Stimulated activated CD4-positive, alpha-beta T cell treated with anti-CD3 and anti-CD28 coated beads, Interleukin-15, amount 100 ng/mL, for 1 hour (primary cell): Measurements from ENCODE around the gene PAGR1.

Experiments
- DNase-seq, 2 donors: peaks; one replicate each; pipeline ENCODE4 v3.0.0-alpha.2; 2020; ENCODE audit warnings: low read depth in 1 of 2, low spot score in 1 of 2

The PAGR1 gene

DNA sequence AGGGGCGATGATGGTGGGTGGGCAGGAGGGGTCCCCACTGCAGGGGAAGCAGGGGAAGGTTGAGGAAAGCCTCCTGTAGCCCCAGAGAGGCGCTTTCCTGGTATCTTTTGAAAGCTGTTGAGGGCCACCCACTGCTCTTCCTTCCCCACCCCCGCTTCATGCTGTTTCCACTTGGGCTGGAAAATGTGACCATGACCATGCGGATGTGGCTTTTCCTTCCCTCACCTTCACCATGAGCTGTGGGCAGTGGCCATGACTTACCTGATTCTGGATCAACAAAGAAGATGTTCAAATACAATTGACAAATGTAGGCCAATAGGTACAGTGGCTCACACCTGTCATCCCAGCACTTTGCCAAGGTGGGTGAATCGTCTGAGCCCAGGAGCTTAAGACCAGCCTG, 18.1 kb downstream of the PAGR1 start:
- no peak for DNase-seq

DNA sequence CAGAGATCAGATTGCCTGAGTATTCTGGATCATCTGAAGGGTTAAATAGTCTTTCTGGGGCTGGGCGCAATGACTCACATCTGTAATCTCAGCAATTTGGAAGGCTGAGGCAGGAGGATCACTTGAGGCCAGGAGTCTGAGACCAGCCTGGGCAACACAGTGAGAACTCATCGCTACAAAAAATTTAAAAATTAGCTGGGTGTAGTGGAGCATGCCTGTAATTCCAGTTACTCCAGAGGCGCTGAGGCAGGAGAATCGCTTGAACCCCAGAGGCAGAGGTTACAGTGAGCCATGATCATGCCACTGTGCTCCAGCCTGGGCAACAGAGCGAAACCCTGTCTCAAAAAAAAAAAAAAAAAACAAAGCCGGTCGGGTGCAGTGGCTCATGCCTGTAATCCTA, 20.0 kb downstream of the PAGR1 start:
- DNase-seq = no peak

DNA sequence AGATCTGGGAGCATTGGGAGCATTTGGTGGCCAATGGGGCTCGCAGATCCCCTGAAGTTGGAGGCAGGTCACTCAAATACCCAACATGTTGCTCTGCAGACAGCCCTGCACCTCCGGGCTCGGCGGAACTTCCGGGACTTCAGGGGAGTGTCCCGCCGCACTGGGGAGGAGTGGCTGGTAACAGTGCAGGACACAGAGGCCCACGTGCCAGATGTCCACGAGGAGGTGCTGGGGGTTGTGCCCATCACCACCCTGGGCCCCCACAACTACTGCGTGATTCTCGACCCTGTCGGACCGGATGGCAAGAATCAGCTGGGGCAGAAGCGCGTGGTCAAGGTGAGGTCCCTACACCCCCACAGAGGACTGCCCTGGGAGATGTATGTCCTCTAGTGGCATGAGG, 20.7 kb downstream of the PAGR1 start:
- no peak for DNase-seq

DNA sequence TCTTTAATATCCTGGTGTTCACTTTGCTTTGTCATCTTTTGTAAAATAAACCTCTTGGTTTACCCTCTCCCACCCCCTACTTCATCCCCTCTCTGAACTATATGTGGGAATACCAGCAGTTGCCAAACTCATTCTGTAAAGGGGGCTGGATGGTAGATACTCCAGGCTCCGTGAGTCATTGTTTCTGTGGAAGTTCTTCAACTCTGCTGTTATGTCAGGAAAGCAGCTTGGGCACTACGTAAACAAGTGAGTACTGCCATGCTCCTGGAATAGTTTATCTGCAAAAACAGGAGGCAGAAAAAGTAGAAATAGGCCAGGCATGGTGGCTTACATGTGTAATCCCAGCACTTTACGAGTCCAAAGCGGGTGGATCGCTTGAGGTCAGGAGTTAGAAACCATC, 21.9 kb downstream of the PAGR1 start:
- no peak for DNase-seq

DNA sequence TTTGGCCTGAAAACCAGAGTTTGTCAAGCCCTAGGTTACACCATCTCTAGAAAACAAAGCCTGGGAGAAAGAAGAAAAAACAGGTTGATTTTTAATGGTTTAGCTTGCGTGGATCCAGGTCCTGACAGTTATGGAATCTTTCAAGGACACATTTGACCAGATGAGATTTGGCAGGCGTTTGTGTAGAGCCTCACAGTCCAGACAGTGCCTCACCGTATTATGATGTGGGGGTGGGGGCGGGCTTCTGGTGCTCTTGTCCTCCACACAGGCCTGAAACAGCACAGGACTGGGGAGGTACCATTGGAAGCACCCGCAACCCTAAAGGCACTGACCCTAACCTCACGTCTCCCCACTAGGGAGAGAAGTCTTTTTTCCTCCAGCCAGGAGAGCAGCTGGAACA, 23.9 kb downstream of the PAGR1 start:
- no peak for DNase-seq

DNA sequence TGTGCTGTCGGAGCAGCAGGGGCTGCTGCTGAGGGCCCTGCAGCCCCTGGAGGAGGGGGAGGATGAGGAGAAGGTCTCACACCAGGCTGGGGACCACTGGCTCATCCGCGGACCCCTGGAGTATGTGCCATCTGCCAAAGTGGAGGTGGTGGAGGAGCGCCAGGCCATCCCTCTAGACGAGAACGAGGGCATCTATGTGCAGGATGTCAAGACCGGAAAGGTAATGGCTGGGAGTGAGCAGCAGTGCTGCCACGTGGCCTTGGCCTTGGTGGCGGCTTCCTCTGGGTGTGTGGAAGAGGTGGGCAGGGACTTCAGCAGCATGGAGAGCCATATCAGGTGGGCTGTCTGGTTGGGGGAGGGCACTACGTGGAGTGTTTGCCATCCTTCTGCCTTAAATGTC, 24.3 kb downstream of the PAGR1 start:
- DNase-seq = no peak

DNA sequence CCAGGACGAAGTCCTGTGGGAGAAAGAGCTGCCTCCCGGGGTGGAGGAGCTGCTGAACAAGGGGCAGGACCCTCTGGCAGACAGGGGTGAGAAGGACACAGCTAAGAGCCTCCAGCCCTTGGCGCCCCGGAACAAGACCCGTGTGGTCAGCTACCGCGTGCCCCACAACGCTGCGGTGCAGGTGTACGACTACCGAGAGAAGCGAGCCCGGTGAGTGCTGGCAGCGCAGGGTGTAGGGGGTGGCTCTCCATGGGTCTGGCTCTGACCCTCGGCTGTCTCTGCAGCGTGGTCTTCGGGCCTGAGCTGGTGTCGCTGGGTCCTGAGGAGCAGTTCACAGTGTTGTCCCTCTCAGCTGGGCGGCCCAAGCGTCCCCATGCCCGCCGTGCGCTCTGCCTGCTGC, 25.7 kb downstream of the PAGR1 start:
- no peak for DNase-seq

DNA sequence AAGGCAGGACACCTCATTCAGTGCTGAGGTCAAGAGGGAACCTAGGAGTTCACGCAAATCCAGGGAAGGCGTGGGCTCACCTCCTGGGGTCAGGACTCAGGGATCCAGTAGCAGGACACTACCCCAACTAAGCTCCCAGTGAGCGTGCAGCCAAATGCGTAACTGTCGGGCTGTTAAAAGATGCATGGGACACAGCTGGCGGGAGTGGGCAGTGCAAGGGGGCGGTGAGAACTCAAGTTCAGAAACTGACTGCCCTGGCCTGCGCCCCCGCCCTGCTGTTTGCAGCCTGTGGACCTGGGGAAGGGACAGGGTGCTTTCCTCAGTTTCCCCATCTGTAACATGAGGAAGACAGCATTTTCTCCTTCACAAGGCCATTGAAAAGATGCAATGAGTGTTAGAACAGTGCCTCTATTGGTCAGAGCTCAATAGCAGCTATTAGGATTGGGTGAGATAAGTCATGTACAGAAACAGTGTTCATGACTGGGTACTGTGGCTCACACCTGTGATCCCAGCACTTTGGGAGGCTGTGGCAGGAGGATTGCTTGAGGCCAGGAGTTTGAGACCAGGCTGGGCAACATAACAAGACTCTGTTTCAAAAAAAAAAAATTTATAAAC, 26.9 kb downstream of the PAGR1 start:
- no peak for DNase-seq

DNA sequence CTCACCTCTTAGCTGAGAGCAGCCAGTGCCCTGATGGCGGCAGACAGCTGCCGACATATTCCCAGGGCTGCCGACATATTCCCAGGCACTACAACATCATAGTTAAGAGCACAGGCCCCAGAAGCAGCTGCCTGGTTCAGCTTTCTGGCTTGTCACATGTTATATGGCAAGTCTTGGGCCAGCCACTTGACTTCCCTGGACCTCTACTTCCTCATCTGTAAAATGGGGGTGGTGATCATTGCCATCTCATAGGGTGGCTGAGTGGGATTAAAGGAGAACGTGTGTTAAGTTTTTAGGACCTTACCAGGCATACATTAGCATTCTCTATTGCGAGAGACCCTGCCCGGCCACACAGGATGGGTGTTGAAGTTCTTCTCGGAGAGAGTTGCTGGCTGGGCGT, 28.0 kb downstream of the PAGR1 start:
- no peak for DNase-seq

DNA sequence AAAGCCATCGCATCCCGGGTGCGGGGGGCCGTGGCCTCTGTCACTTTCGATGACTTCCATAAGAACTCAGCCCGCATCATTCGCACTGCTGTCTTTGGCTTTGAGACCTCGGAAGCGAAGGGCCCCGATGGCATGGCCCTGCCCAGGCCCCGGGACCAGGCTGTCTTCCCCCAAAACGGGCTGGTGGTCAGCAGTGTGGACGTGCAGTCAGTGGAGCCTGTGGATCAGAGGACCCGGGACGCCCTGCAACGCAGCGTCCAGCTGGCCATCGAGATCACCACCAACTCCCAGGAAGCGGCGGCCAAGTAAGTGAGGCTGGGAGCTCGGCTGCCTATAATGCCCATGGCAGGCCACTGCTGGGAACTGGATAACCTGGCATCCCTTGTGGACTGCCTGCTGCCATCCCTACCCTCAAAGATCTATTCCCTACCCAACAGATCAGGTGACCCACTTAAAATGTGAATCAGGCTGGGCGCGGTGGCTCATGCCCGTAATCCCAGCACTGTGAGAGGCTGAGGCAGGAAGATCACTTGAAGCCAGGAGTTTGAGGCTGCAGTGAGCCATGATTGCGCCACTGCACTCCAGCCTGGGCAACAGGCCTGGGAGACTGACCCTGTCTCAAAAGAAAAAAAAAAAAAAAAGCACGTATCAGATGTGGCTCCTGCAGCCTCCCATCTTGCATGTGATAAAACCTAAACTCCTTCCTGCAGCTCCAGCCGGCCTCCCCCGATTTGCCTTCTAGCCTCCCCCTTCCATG, 28.8 kb downstream of the PAGR1 start:
- DNase-seq = no peak

DNA sequence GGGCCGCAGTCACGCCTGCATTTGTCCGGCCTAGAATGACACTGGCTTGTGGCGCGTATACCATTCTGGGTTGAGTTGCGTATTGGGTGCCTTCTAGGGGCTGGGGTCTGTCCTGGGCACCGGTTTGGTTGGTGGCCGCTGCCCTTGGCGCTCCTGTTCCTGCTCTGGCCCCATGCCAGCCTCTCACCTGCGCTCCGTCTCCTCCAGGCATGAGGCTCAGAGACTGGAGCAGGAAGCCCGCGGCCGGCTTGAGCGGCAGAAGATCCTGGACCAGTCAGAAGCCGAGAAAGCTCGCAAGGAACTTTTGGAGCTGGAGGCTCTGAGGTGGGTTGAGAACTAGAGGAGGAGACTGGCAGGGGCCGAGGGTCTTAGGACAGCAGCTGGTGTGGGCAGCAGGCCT, 29.7 kb downstream of the PAGR1 start:
- DNase-seq = no peak

DNA sequence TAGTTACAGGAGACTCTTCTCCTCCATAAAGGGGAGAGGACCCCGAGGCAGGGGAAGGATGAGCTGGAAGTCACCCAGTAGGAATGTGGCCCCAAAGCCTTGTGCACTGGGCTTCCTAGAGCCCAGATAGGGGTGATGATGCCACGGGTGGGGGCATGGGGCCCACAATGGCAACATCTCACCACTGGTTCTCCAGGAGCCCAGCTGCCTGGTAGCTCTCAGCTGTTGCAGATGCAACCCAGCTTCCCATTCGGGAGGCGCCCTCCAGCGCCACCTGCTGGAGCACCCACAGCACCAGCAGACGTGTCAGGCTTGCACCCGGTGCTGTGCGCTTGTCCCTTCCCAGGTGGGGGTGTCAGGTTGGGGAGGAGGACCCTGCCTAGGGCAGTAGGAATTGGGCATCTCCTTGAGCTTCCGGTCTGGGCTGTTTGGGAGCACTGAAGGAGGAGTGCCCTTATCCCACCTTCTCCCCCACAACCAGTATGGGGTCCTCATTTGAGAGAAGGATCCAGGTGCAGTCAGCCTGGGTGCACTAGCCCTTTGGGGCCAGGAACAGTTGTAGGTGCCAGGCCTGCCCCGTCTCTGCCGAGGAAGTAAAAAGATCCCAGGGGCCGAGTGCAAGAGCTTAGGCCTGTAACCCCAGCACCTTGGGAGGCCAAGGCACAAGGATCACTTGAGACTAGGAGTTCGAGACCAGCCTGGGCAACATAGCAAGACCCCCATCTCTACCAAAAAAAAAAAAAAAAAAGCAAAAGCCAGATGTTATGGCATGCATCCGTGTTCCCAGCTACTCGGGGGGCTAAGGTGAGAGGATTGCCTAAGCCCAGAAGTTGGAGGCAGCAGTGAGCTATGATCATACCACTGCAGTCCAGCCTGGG, 32.7 kb downstream of the PAGR1 start:
- peak; percentile 59 to 79 for DNase-seq

DNA sequence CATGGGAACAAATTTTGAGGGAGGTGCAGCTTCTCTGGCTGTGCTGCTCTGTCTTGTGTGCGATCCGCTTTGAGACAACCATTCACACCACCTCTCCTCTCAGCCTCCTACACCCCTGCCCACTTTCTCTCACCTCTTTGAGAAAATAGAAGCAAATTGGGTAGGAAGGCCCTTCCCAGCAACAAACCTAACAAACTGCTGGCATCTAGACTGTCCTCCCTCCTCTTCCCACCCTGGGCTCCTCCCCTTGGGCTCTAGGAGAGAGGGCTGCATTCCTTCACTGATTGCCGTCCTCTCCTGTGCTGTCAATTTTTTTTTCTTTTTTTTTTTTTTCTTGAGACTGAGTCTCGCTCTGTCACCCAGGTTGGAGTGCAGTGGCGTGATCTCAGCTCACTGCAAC, 33.6 kb downstream of the PAGR1 start:
- DNase-seq = no peak

DNA sequence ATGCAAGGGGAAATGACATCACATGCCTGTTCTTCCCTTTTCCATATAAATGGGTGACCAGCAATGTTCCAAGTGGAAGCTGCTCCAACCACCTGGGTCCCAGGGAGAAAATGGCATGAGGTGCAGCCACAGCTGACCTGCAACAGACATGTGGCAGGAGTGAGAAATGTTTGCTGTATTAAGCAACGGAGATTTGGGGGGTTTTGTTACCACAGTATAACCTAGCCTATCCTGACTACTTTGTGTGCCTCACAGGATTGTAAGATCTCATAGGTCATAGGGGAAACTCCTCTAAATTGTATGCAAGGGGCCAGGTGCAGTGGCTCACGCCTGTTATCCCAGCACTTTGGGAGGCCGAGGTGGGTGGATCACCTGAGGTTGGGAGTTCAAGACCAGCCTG, 35.0 kb downstream of the PAGR1 start:
- DNase-seq = no peak

DNA sequence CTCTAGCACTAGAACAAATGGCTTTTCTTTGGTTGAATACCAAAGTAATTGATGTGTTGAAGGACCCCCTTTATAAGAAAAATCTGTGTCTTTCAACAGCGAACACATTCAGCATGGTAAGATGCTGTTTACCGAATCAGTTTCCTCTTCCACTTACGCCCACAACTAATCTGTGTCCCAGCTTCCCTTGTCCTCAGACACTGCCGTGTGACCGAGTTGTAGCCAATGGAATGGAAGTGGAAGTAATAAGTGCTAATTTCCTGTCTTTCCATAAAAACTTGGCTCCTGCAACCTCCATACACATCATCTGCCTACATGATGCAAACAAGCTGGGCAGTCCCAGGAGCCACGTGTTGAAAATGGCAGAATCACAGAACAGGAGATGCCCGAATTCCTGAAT, 36.7 kb downstream of the PAGR1 start:
- DNase-seq = no peak

DNA sequence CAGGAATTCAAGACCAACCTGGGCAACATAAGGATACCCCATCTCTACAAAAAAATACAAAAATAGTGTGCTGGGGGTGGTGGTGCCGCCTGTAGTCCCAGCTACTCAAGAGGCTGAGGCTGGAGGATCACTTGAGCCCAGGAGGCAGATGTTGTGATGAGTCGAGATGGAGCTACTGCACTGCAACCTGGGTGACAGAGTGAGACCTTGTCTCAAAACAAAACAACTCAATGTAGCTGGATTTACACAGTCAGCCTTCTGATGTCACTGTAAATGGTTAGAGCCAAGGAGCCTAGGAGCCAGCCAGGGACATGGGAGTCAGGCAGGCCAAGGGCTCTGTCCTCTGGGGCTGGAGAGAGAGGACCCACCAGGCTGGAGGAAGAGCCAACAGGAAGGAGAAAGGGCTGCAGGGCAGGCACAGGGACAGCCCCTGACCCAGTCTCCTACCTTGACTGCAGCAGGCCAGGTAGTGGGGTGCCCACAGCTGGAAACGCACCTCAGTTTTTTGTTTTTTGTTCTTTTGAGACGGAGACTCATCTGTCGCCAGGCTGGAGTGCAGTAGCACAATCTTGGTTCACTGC, 38.7 kb downstream of the PAGR1 start:
- DNase-seq = no peak

DNA sequence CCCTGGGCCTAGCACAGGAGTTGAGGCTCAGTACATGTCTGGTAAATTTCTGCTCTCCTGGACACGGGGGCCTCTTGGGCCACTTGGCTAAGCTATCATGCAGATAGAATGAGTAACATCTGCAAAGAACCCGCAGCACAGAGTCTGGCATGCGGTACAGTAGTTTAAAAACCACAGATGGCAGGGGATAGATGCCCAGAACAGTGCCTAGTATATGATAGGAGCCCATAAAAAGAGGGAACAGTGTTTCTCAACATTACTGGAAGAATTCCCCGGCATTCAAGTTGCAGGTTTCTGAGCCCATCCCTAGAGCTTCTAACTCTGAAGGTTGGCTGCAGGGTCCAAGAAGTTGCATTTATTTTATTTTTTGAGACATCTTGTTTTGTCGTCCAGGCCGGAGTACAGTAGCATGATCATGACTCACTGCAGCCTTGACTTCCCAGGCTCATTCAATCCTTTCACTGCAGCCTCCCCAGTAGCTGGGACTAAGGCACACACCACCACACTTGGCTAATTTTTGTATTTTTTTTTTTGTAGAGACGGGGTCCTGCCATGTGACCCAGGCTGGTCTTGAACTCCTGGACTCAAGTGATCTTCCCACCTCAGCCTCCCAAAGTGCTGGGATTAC, 41.3 kb downstream of the PAGR1 start:
- no peak for DNase-seq

DNA sequence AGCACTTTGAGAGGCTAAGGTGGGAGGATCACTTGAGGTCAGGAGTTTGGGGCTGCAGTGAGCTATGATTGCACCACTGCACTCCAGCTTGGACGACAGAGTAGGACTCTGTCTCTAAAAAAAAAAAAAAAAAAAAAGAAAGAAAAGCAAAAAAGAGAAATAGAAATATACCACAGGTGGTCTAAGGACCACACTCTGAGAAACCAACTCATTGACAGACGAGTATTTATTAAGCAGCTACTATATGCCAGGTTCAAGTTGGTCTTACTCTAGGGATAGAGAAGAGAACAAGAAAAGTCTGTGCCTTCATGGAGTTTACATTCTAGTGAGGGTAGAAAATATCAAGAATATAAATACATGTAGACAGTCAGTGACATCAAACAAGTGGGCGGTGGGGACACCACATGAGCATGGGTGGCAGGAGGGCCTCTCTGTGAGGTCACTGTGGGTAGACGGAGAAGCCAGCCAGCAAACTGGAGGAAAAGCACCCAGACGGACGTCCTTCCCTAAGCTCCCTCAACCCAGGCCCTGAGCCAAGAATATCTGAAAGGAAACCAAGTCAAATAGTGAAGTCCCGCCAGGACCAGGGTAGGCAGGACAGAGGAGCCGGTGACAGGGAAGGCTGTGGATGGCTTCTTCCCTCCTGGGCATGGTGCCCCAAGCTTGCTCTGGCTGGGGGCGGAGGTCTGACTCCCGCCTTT, 42.3 kb downstream of the PAGR1 start:
- DNase-seq = no peak

DNA sequence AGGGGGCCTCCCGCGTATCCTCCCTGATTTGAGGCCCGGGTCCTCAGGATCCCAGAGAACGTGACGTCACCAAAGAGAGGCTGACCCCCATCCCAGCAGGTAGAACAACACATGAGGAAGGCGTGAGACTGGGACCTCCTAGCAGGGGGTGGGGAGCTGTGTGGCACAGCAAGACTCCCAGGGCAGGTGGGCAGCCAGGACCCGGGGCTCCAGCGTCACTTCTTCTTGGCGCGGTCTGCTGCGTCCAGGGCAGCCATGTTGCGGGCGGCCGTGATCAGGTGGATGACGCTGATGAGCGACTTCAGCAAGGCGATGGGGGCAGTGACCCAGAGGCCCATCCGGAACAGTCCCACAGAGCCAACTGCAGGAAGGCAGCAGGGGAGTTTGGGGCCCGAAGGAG, 43.0 kb downstream of the PAGR1 start:
- no peak for DNase-seq

DNA sequence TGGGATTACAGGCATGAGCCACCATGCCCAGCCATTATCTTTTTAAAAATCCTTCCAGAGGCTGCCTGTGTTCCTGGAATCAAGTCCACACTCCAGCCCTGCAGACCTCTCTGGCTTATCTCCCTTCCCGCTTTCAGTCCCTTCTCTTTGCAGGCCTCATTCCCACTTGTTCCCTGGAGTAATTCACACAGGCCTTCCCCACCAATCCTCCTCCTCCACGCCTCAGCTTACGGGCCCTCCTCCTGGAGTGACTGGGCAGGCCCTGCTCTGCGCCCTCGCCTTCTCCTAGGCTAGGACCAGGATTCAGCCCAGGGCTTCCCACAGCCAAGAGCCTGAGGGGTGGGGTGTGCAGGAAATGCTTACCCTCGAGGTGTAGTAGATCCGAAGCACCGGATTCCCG, 44.3 kb downstream of the PAGR1 start:
- DNase-seq = no peak

DNA sequence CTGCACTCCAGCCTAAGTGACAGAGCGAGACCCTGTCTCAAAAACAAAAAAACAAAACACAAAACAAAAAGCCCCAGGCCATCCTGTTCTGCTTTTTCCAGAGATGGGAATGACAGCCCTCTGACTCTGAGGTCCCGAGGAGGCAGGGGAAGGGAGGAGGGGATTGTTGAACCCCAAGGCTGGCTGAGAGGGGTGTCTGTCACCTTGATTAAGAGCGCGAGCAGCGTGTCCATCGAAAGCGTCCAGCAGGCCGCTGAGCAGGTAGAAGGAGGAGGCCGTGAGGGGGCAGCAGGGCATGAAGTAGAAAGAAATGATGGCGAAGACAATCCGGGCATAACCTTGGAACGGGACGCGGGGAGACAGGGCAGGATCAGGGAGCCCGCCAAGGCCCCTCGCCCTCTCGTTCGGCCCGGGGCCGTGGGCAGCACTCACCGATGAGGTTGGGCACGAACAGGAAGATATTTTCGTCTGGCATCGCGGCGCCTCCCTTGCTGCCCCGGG, 46.5 kb downstream of the PAGR1 start:
- no peak for DNase-seq
